ENCODE data around the gene FOXL2.

FOXL2 gene

DNA sequence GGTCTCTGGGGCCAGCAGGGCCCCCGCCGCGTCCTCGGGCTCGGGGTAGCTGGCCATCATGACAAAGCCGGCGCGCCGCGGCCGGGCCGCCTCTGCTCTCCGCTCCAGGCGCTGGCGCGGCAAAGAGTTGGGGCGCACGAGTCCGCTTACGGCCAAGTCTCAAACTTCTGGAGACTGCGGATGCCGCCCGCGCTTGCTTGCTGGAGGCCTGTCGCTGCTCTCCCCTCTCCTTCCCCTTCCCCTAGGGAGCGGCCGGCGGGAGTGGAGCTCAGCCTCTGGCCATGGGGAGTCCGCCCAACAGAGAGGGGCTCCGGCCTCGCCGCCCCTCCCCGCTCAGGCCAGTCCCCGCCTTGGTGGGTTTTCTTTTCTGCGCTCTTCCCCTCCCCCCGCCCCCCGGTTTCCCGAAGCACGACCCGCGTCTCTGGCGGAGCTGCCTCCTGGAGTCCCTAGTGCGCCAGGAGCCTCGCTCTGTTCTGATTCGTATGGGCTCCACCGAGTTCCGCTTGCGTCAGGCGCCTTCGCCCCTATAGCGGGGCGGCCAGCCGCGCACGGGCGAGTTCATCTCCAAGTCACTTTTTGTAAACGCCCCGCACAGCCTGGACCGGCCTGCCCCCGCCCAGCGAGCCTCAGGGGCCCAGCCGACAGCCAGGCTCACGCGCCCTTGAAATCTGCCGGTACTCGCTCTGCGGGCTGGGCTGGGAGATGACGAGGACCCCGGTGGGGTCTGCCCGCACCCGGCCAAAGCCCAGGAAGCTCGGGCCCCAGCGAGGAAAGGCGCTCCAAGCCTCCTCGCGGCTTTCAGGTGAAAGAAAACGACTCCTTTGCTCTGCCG, at the start of gene FOXL2, which contains the start of gene FOXL2NB:
FOXL2 (minus strand) TSS at position 475 of the 832 bp plus-strand sequence; CDS start at position 60, 415 bp downstream.
FOXL2NB (plus strand) TSS at position 555 of the 832 bp plus-strand sequence; CDS start at position 703, 148 bp downstream.
- DNase-seq (ENCODE audit: low read depth) = no peak

DNA sequence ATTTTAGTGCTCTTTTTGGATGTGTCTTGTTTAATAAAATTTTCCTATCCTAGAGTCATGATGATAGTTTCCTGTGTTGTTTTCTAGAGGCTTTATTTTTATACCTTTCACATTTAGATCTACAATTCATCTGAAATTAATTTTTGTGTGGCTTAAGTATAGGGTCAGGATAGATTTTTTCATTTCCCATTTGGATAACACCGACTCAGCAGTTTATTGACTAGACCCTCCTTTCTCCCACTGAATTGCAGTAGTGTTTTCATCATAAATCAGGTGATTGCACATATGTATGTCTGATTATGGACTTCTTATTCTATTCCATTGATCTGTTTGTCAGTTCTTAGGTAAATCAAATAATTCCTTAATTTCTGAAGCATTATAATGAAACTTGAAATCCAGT, 48.8 kb upstream of the FOXL2 start:
- DNase-seq (ENCODE audit: low read depth) = no peak

DNA sequence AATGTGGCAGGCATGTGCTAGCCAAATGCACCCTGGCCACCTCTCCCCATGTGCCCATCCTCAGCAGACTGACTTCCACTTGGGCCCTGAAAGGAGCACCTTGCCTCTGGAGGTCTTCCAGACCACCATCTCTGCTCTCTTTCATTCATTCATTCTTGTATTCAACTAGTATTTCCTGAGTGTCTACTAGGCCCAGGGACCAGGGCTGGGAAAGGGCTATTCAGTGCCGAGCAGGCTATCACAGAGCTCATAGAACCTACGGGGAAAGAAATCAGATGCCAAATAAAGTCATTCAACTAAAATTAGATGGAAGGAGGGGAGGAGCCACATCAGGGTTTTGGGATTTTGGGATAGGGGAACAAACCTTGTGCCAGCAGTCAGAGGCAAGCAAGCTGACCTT, 40.2 kb upstream of the FOXL2 start:
- no peak for DNase-seq (ENCODE audit: low read depth)

DNA sequence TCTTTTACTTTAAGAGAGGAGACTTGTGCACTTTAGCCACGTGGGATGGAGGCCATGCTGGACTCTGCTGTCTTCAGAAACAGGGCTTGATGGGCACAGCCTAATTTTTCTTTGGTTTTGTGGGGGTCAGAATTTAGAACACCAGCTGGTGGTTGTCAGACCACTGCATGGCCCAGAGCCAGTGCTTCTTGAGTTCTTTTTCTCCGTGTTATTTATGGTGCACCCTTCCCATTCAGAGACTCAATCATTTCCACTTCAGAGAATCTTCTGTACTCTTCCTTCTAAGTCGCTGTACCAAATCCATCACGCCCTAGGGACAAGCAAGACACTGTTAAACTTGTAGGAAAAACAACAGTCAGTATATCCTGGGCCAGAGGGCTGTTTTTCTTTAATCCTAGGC, 39.0 kb upstream of the FOXL2 start:
- DNase-seq (ENCODE audit: low read depth) = no peak

DNA sequence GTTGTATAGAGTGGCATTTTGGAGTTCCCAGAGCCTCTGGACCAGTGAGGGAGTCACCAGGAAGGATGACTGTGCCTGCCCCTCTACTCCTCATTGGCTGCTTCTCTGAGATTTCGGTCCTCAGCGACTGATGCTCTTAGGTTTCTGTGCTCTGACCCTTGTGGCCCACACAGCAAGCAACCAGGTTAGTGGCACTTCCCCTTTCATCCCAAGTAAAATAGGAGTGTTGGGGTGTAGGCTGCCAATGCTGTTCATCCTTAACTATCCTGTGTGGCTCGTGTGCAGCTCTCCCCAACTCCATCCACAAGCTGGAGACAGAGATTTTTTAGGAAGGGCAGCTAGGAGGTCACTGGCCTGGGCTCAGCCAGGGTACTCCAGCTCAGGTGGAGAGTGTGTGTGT, 37.9 kb upstream of the FOXL2 start:
- DNase-seq (ENCODE audit: low read depth) = no peak

DNA sequence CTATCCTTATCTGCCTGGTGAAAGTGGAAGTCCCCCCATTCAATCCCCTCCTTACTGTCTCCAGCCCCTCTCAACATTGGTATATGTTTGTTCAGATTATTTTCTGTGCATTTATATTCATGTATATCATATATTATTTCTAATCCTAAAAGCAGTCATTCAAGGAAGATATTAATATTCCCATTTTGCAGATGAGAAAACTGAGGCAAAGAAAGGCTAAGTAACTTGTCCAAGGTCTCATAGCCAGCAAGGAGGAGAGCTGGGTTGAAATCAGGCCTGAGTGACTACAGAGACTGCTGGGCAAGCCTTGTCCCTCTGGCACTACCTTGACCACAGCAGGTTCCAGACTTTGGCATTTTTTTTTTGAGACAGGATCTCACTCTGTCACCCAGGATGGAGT, 29.1 kb upstream of the FOXL2 start:
- no peak for DNase-seq (ENCODE audit: low read depth)

DNA sequence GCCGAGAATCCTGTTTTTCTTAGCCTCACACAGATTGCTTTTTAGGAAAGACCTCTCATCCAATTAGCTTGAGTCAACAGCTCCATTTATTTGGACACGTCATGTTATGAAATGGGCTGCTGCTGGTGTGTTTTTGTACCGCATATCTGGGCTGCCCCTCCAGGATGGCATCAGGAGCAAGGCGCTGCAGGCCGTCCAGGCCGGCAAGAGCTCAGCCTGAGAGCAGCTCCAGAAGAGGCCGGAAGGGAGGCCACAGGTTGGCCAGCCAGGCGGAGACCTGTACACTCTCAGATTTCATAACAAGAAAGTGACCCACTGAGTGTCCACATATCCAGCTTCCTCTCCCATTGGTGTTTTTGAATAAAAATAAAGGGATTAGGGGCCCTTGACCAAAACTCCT, 28.4 kb upstream of the FOXL2 start:
- DNase-seq (ENCODE audit: low read depth) = no peak

DNA sequence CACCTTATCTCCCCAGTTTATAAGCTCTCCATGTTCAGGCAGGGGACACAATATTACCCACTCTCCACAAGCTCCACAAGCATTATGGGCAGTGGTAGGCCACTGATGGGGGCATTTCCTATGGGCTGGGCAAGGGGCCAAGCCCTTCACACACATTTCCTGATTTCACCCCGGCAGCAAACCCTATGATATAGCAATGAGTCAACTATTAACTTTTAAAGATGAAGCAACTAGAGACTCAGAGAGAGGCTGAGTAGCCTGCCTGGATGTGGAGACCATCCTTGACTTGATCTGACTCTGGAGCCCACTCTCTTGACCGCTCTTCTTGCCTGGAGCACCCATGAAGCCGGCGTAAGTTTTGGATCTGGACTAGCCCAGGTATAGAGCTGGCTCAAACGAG, 27.5 kb upstream of the FOXL2 start:
- no peak for DNase-seq (ENCODE audit: low read depth)

DNA sequence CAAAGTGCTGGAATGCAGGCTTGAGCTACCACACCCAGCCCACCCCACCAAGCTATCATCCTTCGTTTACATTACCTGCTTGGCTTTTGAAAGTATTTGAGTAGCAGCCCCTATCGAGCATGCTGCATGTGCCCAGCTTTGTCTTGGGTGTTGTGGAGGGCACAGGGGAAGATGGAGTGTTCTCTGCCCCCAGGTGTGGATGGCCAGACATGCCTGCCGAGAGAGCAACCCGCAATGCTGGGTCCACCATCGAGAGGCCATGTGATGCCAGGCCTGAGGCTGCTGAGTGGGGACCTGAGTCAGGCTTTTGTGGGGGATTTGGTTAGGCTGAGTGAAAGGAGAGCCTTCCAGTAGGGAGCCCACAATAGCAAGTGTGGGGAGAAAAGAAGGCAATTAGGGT, 26.0 kb upstream of the FOXL2 start:
- no peak for DNase-seq (ENCODE audit: low read depth)

DNA sequence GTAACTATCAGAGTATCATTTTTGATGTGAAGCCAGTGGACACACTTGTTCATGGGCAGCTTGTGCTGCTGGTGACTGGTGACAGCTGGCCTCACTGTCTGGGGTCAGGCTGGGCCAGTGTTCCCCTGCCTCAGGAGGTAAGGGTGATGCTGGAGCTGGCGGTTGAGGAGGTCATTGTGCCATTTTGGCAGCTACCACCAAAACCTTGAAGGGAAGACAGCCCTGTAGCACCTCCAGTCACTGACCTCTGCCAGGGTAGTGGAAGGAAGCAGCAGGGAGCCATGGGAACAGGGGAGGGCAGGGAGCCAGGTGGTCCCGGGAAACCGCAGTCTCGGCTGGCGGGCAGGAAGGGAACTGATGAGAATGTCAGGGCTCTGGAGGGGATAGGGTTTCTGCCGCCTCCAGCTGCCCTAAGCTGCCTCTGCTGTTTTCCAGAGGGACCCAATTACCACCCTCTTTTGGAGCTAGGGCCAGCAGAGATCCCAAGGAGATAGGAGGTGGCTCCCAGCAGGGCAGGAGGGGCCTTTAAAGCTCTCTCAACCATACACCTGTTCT, 24.9 kb upstream of the FOXL2 start:
- no peak for DNase-seq (ENCODE audit: low read depth)

DNA sequence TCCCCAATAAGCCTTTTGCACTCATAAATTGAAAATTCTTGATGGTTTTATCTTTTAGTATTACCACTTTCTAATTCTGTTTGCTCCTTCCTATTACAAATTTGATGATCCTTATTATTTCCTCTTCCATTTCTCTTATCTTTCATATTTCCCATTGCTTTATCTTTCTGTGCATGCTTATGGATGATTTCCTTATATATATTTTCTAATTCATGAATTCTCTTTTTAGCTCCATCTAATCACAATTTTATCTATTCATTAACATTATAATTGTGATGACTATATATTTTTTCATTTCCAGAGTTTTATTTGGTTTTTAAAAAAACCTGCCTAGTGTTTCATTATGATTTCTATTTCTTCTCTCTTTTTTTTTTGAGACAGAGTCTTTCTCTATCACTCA, 18.0 kb upstream of the FOXL2 start:
- DNase-seq (ENCODE audit: low read depth) = no peak

DNA sequence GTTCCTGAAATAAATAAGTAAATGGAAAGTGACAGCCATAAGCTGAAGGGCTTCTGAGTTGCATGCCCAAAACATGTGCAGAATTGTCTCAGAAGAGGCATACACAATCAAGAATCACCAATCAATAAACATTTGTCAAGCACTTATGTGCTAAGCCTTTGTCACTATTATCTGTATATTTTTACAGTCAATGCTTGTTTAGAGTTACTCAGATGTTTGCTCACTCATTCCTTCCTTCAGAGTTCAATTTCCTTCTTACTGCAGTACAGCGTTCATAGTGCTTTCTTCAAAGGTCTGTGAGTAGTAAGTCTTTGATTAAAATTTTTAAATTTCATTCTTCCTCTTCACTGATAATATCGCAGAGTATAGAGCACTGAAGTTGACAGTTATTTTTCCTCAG, 17.3 kb upstream of the FOXL2 start:
- DNase-seq (ENCODE audit: low read depth) = no peak

DNA sequence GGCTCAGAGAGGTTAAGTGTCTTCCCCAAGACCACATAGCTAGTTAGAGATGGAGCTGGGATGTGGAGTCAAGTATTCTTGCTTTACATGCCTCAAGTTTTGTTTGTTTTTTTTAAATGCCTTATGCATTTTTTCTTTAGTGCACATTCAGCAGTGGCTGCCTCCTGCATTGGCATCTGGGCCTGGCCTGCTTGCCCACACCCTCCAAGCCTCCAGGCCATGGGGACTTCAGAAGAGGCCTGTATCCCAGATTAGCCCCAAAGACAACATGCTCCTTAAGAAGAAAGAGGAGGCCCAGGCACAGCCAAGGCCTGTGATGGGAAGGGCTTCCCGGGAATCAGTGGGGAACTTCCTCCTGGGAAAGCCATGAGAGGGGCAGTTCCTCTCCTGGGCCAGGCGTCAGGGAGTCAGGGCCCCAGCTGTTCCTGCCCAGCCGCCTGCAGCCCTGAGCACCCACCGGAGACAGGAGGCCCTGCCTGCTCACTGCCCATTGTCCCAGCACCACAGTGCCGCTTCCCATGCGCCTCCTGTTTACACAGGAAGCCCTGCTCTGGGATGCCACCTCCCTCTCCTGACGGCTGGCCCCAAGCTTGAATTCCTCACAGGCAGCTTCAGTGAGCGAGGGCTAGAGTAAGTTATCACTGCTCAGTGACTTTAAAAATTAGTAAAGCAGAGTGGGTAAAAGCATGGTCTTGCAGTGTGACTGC, 16.1 kb upstream of the FOXL2 start:
- no peak for DNase-seq (ENCODE audit: low read depth)

DNA sequence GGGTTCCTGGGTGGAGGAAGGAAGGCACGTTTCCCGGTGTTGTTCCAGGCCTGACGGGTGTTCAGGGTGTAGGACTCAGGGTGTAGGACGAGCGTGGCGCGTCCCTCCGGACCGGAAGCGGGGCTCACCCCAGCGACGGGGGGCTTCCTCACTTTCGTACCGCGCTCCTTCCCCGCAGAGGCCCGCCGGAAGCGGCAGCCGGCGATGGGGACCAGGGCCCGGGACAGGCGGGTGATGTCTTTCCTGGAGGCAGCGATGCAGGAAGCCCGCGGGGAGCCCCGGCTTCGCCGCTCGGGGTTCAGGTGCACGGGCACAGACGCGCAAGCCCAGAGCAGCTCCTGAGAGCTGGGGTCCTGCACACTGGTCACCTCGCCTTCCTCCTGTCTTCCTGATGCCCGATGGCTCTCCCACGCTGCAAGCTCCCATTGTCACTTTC, 13.5 kb upstream of the FOXL2 start:
- DNase-seq (ENCODE audit: low read depth) = no peak

DNA sequence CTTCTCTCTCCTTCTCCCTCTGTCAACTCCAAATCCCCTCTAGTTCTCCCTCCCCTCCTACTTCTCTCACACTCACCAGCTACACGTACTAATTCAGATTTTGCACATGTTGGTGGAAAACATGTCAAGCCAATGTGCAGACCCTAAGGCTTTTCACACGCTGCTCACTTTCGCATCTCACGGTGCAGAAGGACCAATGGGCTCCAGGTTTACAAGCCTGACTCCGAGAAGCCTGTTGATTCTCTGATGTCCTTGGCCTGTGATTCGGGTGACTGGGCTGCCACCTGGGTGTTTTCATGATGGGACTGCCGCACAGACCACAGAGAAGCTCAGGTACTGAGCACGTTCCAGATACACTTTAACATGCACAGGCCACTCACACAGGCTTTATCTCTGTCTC, 3.8 kb upstream of the FOXL2 start:
- no peak for DNase-seq (ENCODE audit: low read depth)

DNA sequence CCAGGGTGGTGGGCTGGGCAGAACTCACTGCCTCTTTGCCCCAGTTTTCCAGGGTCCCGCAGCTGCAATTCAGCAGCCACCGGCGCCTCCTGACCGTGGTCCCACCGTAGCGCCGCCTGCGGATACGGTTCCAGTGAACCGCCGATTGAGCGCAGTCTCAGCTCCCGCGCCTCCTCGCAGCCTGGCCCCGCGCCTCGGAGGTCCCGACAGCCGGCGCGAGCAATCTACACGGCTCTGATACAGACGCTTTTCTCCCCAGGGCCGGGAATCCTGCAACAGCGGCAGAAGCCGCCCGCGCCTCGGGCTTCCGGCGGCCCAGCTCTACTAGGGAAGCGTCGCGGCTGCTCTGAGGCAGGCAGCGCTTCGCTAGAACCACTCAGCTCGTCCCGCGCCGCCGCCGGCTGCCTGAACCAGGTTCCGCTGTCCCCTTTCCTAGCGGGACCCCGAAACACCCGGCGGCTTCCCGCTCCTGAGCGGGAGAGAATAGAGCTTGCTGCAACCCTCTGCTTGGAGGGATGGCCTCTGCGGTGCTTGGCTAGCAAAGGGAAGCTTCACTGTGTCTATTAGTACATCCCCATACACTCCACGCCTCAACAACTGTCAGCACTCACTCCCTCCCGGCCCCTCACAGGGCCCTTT, 3.2 kb upstream of the FOXL2 start:
- no peak for DNase-seq (ENCODE audit: low read depth)

DNA sequence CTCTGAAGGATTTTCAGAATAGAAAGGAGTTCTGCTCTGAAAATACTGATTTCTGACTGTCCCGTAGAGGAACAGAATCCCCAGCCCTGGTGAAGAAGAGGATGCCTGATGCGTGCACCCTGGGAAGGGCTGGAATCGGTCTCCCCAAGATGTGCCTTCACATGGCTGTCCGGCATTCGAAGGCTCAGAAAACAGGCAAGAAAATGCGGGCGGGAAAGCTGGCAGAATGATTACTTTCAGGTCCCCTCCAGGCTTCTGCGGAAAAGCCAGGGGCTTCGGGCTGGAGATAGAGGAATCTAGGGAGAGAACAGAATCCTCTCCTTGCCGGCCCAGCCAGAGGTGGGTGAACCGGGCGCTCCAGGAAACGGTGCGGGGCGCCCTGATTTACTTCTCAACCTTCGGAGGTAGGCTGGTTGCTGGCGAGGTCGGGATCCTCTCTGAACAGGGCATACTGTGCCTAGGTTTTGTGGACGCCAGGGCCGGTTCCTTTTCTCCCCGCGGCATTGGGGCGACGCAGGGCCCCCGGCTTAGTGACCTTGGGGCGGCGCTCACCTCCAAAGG, 2.6 kb upstream of the FOXL2 start:
- DNase-seq (ENCODE audit: low read depth) = no peak

DNA sequence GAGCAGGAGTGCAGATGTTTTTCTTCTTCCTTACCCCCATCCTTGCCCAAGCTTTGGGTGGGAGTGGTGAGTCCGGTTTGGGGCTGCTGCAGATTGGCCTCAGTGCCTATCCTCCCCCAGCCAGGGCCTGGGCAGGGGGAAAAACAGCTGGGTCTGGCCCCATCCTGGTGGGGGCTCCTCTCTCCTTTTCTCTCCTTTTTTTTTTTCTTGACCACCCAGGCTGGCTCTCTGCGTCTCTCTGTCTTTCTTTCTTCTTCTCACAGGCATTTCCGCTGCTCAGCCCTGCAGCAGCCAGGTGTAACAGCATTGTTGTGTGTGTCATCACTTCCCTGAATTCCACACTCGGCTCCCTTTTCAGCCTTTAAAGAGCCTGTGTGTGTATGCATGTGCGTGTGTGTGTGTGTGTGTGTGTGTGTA, 2.1 kb upstream of the FOXL2 start:
- no peak for DNase-seq (ENCODE audit: low read depth)

DNA sequence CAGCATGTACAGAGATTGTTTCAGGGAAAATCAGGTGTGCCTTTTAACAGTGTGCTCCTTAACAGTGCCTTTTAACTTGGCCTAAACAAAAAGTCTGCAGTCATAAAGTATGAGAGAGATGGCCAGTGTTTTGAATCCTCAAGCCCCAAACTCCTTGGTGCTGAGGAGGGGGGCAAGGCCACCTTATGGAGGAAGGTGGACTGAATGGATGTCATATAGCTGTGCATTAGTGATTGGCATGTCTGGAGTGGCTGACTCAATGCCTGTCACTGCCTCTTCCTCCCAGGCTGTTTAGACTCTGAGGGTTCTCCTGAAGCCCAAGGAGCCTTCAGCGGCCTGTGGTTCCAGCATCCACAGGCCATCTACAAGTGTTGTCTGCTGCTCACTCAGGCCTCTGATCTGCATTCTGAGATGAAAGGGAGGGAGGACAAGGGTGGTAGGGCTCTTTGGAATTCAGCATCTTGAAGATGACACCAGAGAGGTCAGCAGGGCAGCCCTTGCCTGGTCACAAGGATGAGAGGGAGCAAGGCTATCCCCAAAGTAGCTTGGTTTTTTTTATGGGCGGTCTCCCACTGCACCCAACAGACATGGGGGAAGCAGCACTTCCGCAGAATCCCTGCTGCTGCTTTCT, 1.5 kb upstream of the FOXL2 start:
- DNase-seq (ENCODE audit: low read depth) = no peak

DNA sequence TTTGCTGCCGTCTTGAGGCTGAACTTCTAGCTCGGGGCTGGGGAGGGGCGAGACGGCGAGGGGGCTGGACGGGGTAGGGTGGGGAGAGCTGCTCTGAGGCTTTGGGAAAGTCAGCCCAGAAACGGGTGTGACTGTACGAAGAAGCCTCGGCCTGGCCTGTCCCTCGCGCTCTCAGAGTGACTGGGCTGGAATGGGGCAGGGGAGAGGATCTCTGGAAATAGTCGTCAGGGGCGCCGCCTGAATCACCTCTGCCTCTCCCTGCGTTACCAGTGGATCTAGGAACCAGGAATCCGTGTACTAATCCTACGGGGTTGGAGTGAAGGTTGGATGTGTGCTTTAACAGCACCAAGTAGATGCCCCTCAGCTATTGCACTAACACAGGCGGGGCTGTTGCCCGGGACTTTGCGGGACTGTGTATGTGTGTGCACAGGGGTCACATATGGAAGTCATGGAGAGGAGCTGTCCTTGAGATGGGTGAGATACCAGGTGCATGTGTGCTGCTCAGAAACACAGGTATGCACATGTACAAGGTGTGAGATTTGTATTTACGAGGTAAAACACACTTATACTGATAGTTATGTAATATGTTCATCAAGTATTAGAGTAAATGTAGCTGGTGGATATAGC, 671 bp upstream of the FOXL2 start:
- DNase-seq (ENCODE audit: low read depth) = no peak

Measured in activated gamma-delta T cell treated with anti-CD3 and anti-CD28 coated beads, Interleukin-2, amount 50 U/mL, for 16 hours (primary cell).